ENCODE measurements around the gene DLGAP5.
A peak's percentile ranks its signal among the peaks of the same experiment; 100 is the strongest.

Gene DLGAP5

GRCh38 chr14:55170526-55170925, 20.9 kb downstream of the DLGAP5 start:
- DNase-seq (ENCODE audit: low spot score) (no peak), ATAC-seq (ENCODE audit: low read depth) (no peak)
- Histone ChIP-seq H3K27ac (ENCODE audit: poor library complexity, severe bottlenecking) (no peak overlapping the region), H3K4me3 (ENCODE audit: severe bottlenecking) (no peak overlapping the region), H3K27me3 (ENCODE audit: insufficient read depth, poor library complexity, severe bottlenecking) (no peaks in the 10 kb centered on the region), H3K4me1 (ENCODE audit: insufficient read depth, poor library complexity, severe bottlenecking) (no peaks in the 10 kb centered on the region), H3K9me3 (ENCODE audit: severe bottlenecking) (no peaks in the 10 kb centered on the region), H3K36me3 (ENCODE audit: low read depth) (peaks cover 92% of the 10 kb centered on the region)
- TF ChIP-seq CTCF (IDR thresholded peaks at IDR 0.05; ENCODE audit: poor library complexity, severe bottlenecking): no peak

GRCh38 chr14:55160989-55161388, 30.4 kb downstream of the DLGAP5 start:
- peak; percentile 86 for TF ChIP-seq CTCF (IDR thresholded peaks at IDR 0.05; ENCODE audit: poor library complexity, severe bottlenecking)
- peaks cover 91% of the 10 kb centered on the region for H3K36me3 ChIP-seq (ENCODE audit: low read depth)
- H3K4me1 ChIP-seq (ENCODE audit: insufficient read depth, poor library complexity, severe bottlenecking): no peaks in the 10 kb centered on the region
- DNase-seq (ENCODE audit: low spot score): no peak
- no peak overlapping the region for H3K4me3 ChIP-seq (ENCODE audit: severe bottlenecking)
- no peaks in the 10 kb centered on the region for H3K27me3 ChIP-seq (ENCODE audit: insufficient read depth, poor library complexity, severe bottlenecking)
- H3K9me3 ChIP-seq (ENCODE audit: severe bottlenecking): no peaks in the 10 kb centered on the region
- ATAC-seq (ENCODE audit: low read depth): peak; percentile 72
- no peak overlapping the region for H3K27ac ChIP-seq (ENCODE audit: poor library complexity, severe bottlenecking)

GRCh38 chr14:55158412-55158811, 33.0 kb downstream of the DLGAP5 start:
- H3K4me3 ChIP-seq (ENCODE audit: severe bottlenecking): no peak overlapping the region
- H3K36me3 ChIP-seq (ENCODE audit: low read depth): peaks cover 91% of the 10 kb centered on the region
- TF ChIP-seq CTCF (IDR thresholded peaks at IDR 0.05; ENCODE audit: poor library complexity, severe bottlenecking): no peak
- no peak overlapping the region for H3K27ac ChIP-seq (ENCODE audit: poor library complexity, severe bottlenecking)
- H3K27me3 ChIP-seq (ENCODE audit: insufficient read depth, poor library complexity, severe bottlenecking): no peaks in the 10 kb centered on the region
- no peaks in the 10 kb centered on the region for H3K9me3 ChIP-seq (ENCODE audit: severe bottlenecking)
- no peak for DNase-seq (ENCODE audit: low spot score)
- no peak for ATAC-seq (ENCODE audit: low read depth)
- no peaks in the 10 kb centered on the region for H3K4me1 ChIP-seq (ENCODE audit: insufficient read depth, poor library complexity, severe bottlenecking)

- H3K27me3 ChIP-seq (ENCODE audit: insufficient read depth, poor library complexity, severe bottlenecking): no peaks in the 10 kb centered on the region
- no peak for TF ChIP-seq CTCF (IDR thresholded peaks at IDR 0.05; ENCODE audit: poor library complexity, severe bottlenecking)
- no peak overlapping the region for H3K27ac ChIP-seq (ENCODE audit: poor library complexity, severe bottlenecking)
- ATAC-seq (ENCODE audit: low read depth) (no peak), DNase-seq (ENCODE audit: low spot score) (no peak)
- H3K36me3 ChIP-seq (ENCODE audit: low read depth): peaks cover 93% of the 10 kb centered on the region
- H3K4me1 ChIP-seq (ENCODE audit: insufficient read depth, poor library complexity, severe bottlenecking): no peaks in the 10 kb centered on the region
- no peak overlapping the region for H3K4me3 ChIP-seq (ENCODE audit: severe bottlenecking)
- H3K9me3 ChIP-seq (ENCODE audit: severe bottlenecking): no peaks in the 10 kb centered on the region
These were observed 34.3 kb downstream of the DLGAP5 start for GRCh38 chr14:55157080-55157479.

- Histone ChIP-seq H3K27ac (ENCODE audit: poor library complexity, severe bottlenecking) (no peak overlapping the region), H3K4me1 (ENCODE audit: insufficient read depth, poor library complexity, severe bottlenecking) (no peaks in the 10 kb centered on the region), H3K4me3 (ENCODE audit: severe bottlenecking) (no peak overlapping the region), H3K27me3 (ENCODE audit: insufficient read depth, poor library complexity, severe bottlenecking) (no peaks in the 10 kb centered on the region), H3K36me3 (ENCODE audit: low read depth) (peaks cover 96% of the 10 kb centered on the region), H3K9me3 (ENCODE audit: severe bottlenecking) (no peaks in the 10 kb centered on the region)
- no peak for ATAC-seq (ENCODE audit: low read depth)
- TF ChIP-seq CTCF (IDR thresholded peaks at IDR 0.05; ENCODE audit: poor library complexity, severe bottlenecking): no peak
- no peak for DNase-seq (ENCODE audit: low spot score)
These were observed 37.4 kb downstream of the DLGAP5 start for GRCh38 chr14:55153951-55154350.
